Measurements from ENCODE around the gene ST8SIA4.
A peak's percentile ranks its signal among the peaks of the same experiment; 100 is the strongest.

ST8SIA4 gene

DNA sequence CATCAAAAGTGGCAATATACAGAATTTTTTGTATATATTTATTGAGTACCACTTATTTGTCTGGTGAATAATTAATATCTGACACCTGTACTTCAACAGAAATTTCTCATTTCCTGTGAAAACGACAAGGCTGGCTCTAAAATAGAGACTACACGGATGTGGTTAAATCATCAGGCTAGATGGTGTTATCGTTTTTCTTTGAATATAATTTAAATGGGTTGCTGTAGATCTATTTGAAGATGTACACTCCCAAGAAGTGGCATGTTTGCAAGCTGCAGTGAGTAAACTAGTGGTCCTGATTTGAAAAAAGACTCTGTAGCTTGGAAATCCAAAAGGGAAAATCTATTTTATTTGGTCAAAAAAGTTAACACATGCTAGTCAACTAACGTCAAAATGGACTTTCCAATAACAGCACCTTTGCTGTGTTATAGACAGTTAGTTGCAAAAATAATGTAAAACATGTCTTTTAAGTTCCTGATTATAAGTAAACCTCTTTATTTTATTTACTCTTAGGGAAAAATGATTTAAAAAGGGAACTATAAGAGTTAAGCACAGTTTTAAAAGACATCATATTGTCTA, 13.8 kb downstream of the ST8SIA4 start:
- peak overlapping the region; percentile 39 for H3K4me3 ChIP-seq (ENCODE audit: low read depth, low read length, poor library complexity, severe bottlenecking)
- no peaks in the 10 kb centered on the region for H3K79me2 ChIP-seq (ENCODE audit: insufficient read depth, low read length)
- H3K9me2 ChIP-seq (ENCODE audit: low read depth, low read length) = no peaks in the 10 kb centered on the region
- peak overlapping the region; percentile 71 for H3K4me2 ChIP-seq (ENCODE audit: low read length)
- TF ChIP-seq, protein P1, sequence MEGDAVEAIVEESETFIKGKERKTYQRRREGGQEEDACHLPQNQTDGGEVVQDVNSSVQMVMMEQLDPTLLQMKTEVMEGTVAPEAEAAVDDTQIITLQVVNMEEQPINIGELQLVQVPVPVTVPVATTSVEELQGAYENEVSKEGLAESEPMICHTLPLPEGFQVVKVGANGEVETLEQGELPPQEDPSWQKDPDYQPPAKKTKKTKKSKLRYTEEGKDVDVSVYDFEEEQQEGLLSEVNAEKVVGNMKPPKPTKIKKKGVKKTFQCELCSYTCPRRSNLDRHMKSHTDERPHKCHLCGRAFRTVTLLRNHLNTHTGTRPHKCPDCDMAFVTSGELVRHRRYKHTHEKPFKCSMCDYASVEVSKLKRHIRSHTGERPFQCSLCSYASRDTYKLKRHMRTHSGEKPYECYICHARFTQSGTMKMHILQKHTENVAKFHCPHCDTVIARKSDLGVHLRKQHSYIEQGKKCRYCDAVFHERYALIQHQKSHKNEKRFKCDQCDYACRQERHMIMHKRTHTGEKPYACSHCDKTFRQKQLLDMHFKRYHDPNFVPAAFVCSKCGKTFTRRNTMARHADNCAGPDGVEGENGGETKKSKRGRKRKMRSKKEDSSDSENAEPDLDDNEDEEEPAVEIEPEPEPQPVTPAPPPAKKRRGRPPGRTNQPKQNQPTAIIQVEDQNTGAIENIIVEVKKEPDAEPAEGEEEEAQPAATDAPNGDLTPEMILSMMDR (IDR thresholded peaks at IDR 0.05; ENCODE audit: low read length) = no peak
- no peak for TF ChIP-seq EZH2 (IDR thresholded peaks at IDR 0.05; ENCODE audit: borderline replicate concordance, low read length)
- no peaks in the 10 kb centered on the region for H4K20me1 ChIP-seq (ENCODE audit: insufficient read depth, low read length)
- peak overlapping the region; percentile 65 for H3K9ac ChIP-seq (ENCODE audit: low read length)
- H2AFZ ChIP-seq (ENCODE audit: low read length) = no peak overlapping the region
- no peaks in the 10 kb centered on the region for H3K27me3 ChIP-seq (ENCODE audit: insufficient read depth, low read length)
- no peaks in the 10 kb centered on the region for H3K9me3 ChIP-seq (ENCODE audit: low read length)
- peaks cover 35% of the 10 kb centered on the region for H3K36me3 ChIP-seq (ENCODE audit: insufficient read depth, low read length)
- peak overlapping the region; percentile 87 for H3K27ac ChIP-seq (ENCODE audit: low read depth, low read length, poor library complexity, severe bottlenecking)
- no peaks in the 10 kb centered on the region for H3F3A ChIP-seq (ENCODE audit: insufficient read depth, low read length)
- peaks cover 50% of the 10 kb centered on the region for H3K4me1 ChIP-seq (ENCODE audit: insufficient read depth, low read length, severe bottlenecking)

DNA sequence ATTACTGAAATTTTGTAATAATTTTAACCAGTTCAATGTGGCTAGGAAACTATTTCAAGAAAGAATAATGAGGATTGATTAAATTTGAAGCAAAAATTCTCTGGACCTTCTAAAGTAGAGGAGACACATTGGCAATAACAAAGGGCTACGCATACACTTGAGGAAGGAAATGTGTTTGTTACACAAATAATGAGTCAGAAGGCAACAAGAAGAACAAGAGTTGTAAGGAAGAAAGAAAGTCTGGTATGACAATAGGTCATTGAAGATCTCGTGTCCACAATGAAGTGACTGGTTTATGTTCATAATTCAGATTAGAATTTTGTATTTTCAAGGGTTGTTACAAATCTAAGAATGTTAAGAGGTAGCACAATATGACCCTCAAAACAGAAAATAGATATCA, 25.8 kb downstream of the ST8SIA4 start:
- no peaks in the 10 kb centered on the region for H3K9me2 ChIP-seq (ENCODE audit: low read depth, low read length)
- H3K4me2 ChIP-seq (ENCODE audit: low read length) = no peak overlapping the region
- TF ChIP-seq, protein P1 (IDR thresholded peaks at IDR 0.05; ENCODE audit: low read length) = no peak
- TF ChIP-seq EZH2 (IDR thresholded peaks at IDR 0.05; ENCODE audit: borderline replicate concordance, low read length) = no peak
- peaks cover 14% of the 10 kb centered on the region for H3K36me3 ChIP-seq (ENCODE audit: insufficient read depth, low read length)
- no peak overlapping the region for H3K9ac ChIP-seq (ENCODE audit: low read length)
- H3K79me2 ChIP-seq (ENCODE audit: insufficient read depth, low read length) = no peaks in the 10 kb centered on the region
- H3K4me1 ChIP-seq (ENCODE audit: insufficient read depth, low read length, severe bottlenecking) = no peaks in the 10 kb centered on the region
- no peaks in the 10 kb centered on the region for H3K9me3 ChIP-seq (ENCODE audit: low read length)
- H2AFZ ChIP-seq (ENCODE audit: low read length) = no peak overlapping the region
- H3K4me3 ChIP-seq (ENCODE audit: low read depth, low read length, poor library complexity, severe bottlenecking) = no peak overlapping the region
- no peaks in the 10 kb centered on the region for H4K20me1 ChIP-seq (ENCODE audit: insufficient read depth, low read length)
- H3F3A ChIP-seq (ENCODE audit: insufficient read depth, low read length) = no peaks in the 10 kb centered on the region
- H3K27me3 ChIP-seq (ENCODE audit: insufficient read depth, low read length) = no peaks in the 10 kb centered on the region
- H3K27ac ChIP-seq (ENCODE audit: low read depth, low read length, poor library complexity, severe bottlenecking) = no peak overlapping the region

DNA sequence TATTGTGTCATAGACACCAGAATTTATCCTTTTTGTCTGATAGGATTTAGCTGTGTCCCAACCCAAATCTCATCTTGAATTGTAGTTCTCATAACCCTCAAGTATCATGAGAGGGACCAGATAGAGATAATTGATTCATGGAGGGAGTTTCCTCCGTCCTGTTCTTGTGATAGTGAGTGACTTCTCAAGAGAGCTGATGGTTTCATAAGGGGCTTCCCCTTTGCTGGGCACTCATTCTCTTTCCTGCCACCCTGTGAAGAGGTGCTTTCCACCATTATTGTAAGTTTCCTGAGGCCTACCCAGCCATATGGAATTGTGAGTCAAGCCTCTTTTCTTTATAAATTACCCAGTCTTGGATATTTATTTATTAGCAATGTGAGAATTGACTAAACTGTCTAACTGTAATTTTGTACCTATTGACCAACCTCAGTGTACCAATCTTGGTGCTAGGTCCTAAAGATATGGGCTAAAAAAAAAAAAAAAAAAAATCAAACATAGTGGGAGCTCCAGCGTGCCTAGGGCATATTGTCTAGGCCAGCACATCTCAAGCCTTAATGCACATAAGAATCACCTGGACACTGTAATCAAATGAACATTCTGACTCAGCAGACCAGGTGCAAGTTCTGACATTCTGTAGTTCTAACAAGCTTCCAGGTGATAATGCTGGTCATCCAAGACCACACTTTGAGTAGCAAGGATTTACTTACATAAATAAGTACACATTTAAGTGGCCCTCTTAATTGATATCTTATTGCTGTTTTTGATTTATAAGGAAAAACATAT, 30.5 kb downstream of the ST8SIA4 start:
- no peaks in the 10 kb centered on the region for H3K9me3 ChIP-seq (ENCODE audit: low read length)
- H3K79me2 ChIP-seq (ENCODE audit: insufficient read depth, low read length) = no peaks in the 10 kb centered on the region
- H3F3A ChIP-seq (ENCODE audit: insufficient read depth, low read length) = no peaks in the 10 kb centered on the region
- no peak overlapping the region for H3K4me3 ChIP-seq (ENCODE audit: low read depth, low read length, poor library complexity, severe bottlenecking)
- H3K9ac ChIP-seq (ENCODE audit: low read length) = no peak overlapping the region
- TF ChIP-seq, protein P1 (IDR thresholded peaks at IDR 0.05; ENCODE audit: low read length) = no peak
- no peak for TF ChIP-seq EZH2 (IDR thresholded peaks at IDR 0.05; ENCODE audit: borderline replicate concordance, low read length)
- H3K9me2 ChIP-seq (ENCODE audit: low read depth, low read length) = no peaks in the 10 kb centered on the region
- no peak overlapping the region for H3K27ac ChIP-seq (ENCODE audit: low read depth, low read length, poor library complexity, severe bottlenecking)
- H4K20me1 ChIP-seq (ENCODE audit: insufficient read depth, low read length) = no peaks in the 10 kb centered on the region
- no peak overlapping the region for H2AFZ ChIP-seq (ENCODE audit: low read length)
- no peaks in the 10 kb centered on the region for H3K4me1 ChIP-seq (ENCODE audit: insufficient read depth, low read length, severe bottlenecking)
- H3K36me3 ChIP-seq (ENCODE audit: insufficient read depth, low read length) = 0 out of 2 replicates have a peak, but pooled peaks cover 5% of the 10 kb centered on the region
- H3K4me2 ChIP-seq (ENCODE audit: low read length) = no peak overlapping the region
- H3K27me3 ChIP-seq (ENCODE audit: insufficient read depth, low read length) = no peaks in the 10 kb centered on the region

All from OCI-LY1 (cell line).